IMR-90 (cell line): Measurements from ENCODE around the gene ALDH7A1. TPM values are rescaled to one million over a fixed set of nuclear protein-coding genes. Genes with fewer than 3 reads are reported as not detected.

Experiments used
- ATAC-seq: fragments of 200-7000 bp; cut with Tn5 transposase; 2 replicates; pipeline ENCODE4 v1.9.1; 2020; ENCODE audit warnings: low read depth, mild to moderate bottlenecking, moderate library complexity
- BruUV-seq: library from RNA; stranded (reverse); fragments of 400-500 nt; replicated peaks from 2 replicates; lab custom pipeline; 2021; lab: Mats Ljungman, UMichigan
- CTCF ChIA-PET: fragments of 300-600 bp; formaldehyde crosslinking; extraction: SDS; loops from one replicate; lab custom pipeline; 2021; ENCODE audit warnings: antibody characterized with exemption; lab: Yijun Ruan, JAX
- POLR2A ChIA-PET: fragments of 300-600 bp; sonication (Branson Sonifier 250); formaldehyde crosslinking; loops from one replicate; lab custom pipeline; 2022; ENCODE audit warnings: antibody characterized with exemption; ENCODE audit not compliant: unreplicated experiment; lab: Charles Lee
- DNase-seq: peaks from one replicate; pipeline ENCODE4 v3.0.0; 2013
- H2AFZ ChIP-seq: replicated peaks from 2 replicates; pipeline ENCODE3; 2013; ENCODE audit warnings: low read length, mild to moderate bottlenecking; ENCODE audit not compliant: poor library complexity
- H2AK5ac ChIP-seq: 2 replicates; pipeline ENCODE4 v1.6.1; 2013; ENCODE audit warnings: low read depth, low read length, inconsistent platforms
- H2AK9ac ChIP-seq: replicated peaks from 2 replicates; pipeline ENCODE3; 2013; ENCODE audit warnings: mild to moderate bottlenecking, low read depth, low read length, moderate library complexity; ENCODE audit not compliant: poor library complexity
- H2BK120ac ChIP-seq: 2 replicates; pipeline ENCODE4 v1.6.1; 2013; ENCODE audit warnings: low read depth, low read length, inconsistent platforms
- H2BK15ac ChIP-seq: 3 replicates; pipeline ENCODE4 v1.6.1; 2013; ENCODE audit warnings: low read depth, low read length, inconsistent platforms
- H2BK20ac ChIP-seq: 2 replicates; pipeline ENCODE4 v1.6.1; 2013; ENCODE audit warnings: low read depth, mild to moderate bottlenecking, inconsistent platforms, low read length, moderate library complexity
- H2BK5ac ChIP-seq: 2 replicates; pipeline ENCODE4 v1.6.1; 2013; ENCODE audit warnings: mild to moderate bottlenecking, low read depth, low read length, inconsistent platforms; ENCODE audit not compliant: poor library complexity, severe bottlenecking
- H3K14ac ChIP-seq: replicated peaks from 2 replicates; pipeline ENCODE4 v1.6.1; 2013; ENCODE audit warnings: low read depth, low read length, inconsistent platforms
- H3K18ac ChIP-seq: 2 replicates; pipeline ENCODE4 v1.6.1; 2013; ENCODE audit warnings: low read depth, low read length, control low read depth
- H3K23ac ChIP-seq: 2 replicates; pipeline ENCODE4 v1.6.1; 2013; ENCODE audit warnings: low read depth, low read length, inconsistent platforms
- H3K27ac ChIP-seq: 2 replicates; pipeline ENCODE4 v1.5.1; 2013; ENCODE audit warnings: mild to moderate bottlenecking, control low read depth, low read length; ENCODE audit not compliant: insufficient read depth
- H3K27me3 ChIP-seq: 2 replicates; pipeline ENCODE4 v1.6.1; 2013; ENCODE audit warnings: low read length; ENCODE audit not compliant: control insufficient read depth, insufficient read depth
- H3K36me3 ChIP-seq: 2 replicates; pipeline ENCODE4 v1.6.1; 2013; ENCODE audit warnings: low read length, mixed read lengths; ENCODE audit not compliant: control insufficient read depth, insufficient read depth
- H3K4ac ChIP-seq: 2 replicates; pipeline ENCODE4 v1.6.1; 2013; ENCODE audit warnings: low read depth, low read length, inconsistent platforms
- H3K4me1 ChIP-seq: 2 replicates; pipeline ENCODE4 v1.6.1; 2013; ENCODE audit warnings: low read length, mixed read lengths; ENCODE audit not compliant: control insufficient read depth, insufficient read depth
- H3K4me2 ChIP-seq: 2 replicates; pipeline ENCODE4 v1.6.1; 2013; ENCODE audit warnings: low read depth, mild to moderate bottlenecking, control low read depth, low read length, moderate library complexity
- H3K4me3 ChIP-seq: 2 replicates; pipeline ENCODE4 v1.5.1; 2013; ENCODE audit warnings: low read depth, mild to moderate bottlenecking, control low read depth, low read length, moderate library complexity; ENCODE audit not compliant: insufficient read depth
- H3K56ac ChIP-seq: 2 replicates; pipeline ENCODE4 v1.6.1; 2013; ENCODE audit warnings: low read length, inconsistent platforms; ENCODE audit not compliant: insufficient read depth; ENCODE audit errors: extremely low read depth
- H3K79me1 ChIP-seq, 2 experiments: 2 replicates each; pipeline ENCODE4 v1.6.1; 2013; ENCODE audit warnings: low read length in 2 of 2, inconsistent platforms in 1 of 2, low read depth in 1 of 2
- H3K9ac ChIP-seq: 2 replicates; pipeline ENCODE4 v1.6.1; 2013; ENCODE audit warnings: low read depth, low read length, control low read depth
- H3K9me1 ChIP-seq: 2 replicates; pipeline ENCODE4 v1.6.1; 2013; ENCODE audit warnings: low read length, inconsistent platforms; ENCODE audit not compliant: insufficient read depth
- H3K9me3 ChIP-seq: 2 replicates; pipeline ENCODE4 v1.6.1; 2013; ENCODE audit warnings: low read length; ENCODE audit not compliant: control insufficient read depth, insufficient read depth
- H4K20me1 ChIP-seq: 2 replicates; pipeline ENCODE4 v1.6.1; 2013; ENCODE audit warnings: low read length, inconsistent platforms; ENCODE audit not compliant: insufficient read depth
- H4K5ac ChIP-seq: 2 replicates; pipeline ENCODE4 v1.6.1; 2013; ENCODE audit warnings: mild to moderate bottlenecking, low read depth, low read length, control low read depth
- H4K8ac ChIP-seq, 2 experiments: 2 replicates each; pipeline ENCODE4 v1.6.1; 2013; ENCODE audit warnings: low read depth in 2 of 2, low read length in 2 of 2, control low read depth in 1 of 2, inconsistent platforms in 1 of 2
- H4K91ac ChIP-seq: 2 replicates; pipeline ENCODE4 v1.6.1; 2013; ENCODE audit warnings: low read depth, low read length, inconsistent platforms; ENCODE audit not compliant: insufficient read depth
- BHLHE40 ChIP-seq: fragments of 150-350 bp; IDR thresholded peaks from 2 replicates; pipeline ENCODE4 v1.6.1; 2016; ENCODE audit warnings: mild to moderate bottlenecking, low read depth, low read length
- CEBPB ChIP-seq: IDR thresholded peaks from 2 replicates; pipeline ENCODE4 v1.6.1; 2012; ENCODE audit warnings: low read depth, low read length, improper control_type of control experiment
- CHD1 ChIP-seq: IDR thresholded peaks from 2 replicates; pipeline ENCODE4 v1.6.1; 2012; ENCODE audit warnings: low read depth, low read length, improper control_type of control experiment
- FOS ChIP-seq: fragments of 150-350 bp; IDR thresholded peaks from 2 replicates; pipeline ENCODE4 v1.6.1; 2016; ENCODE audit warnings: low read depth, low read length
- MAFK ChIP-seq: IDR thresholded peaks from 2 replicates; pipeline ENCODE4 v1.6.1; 2012; ENCODE audit warnings: low read depth, low read length, improper control_type of control experiment
- MXI1 ChIP-seq: IDR thresholded peaks from 2 replicates; pipeline ENCODE4 v1.6.1; 2012; ENCODE audit warnings: low read depth, mild to moderate bottlenecking, low read length, moderate library complexity, borderline replicate concordance
- NFE2L2 ChIP-seq: fragments of 150-350 bp; IDR thresholded peaks from 2 replicates; pipeline ENCODE4 v1.6.1; 2016; ENCODE audit warnings: low read depth, mild to moderate bottlenecking, low read length
- POLR2A ChIP-seq: IDR thresholded peaks from 2 replicates; pipeline ENCODE4 v1.6.1; 2012; ENCODE audit warnings: mild to moderate bottlenecking, low read depth, low read length
- RAD21 ChIP-seq: IDR thresholded peaks from 2 replicates; pipeline ENCODE4 v1.6.1; 2012; ENCODE audit warnings: low read length, improper control_type of control experiment
- RCOR1 ChIP-seq: IDR thresholded peaks from 2 replicates; pipeline ENCODE4 v1.6.1; 2012; ENCODE audit warnings: mild to moderate bottlenecking, low read length, improper control_type of control experiment; ENCODE audit not compliant: insufficient replicate concordance
- RFX5 ChIP-seq: IDR thresholded peaks from 2 replicates; pipeline ENCODE4 v1.8.0; 2012; ENCODE audit warnings: low read depth, mild to moderate bottlenecking, low read length, moderate library complexity
- SMC3 ChIP-seq: fragments of 150-350 bp; IDR thresholded peaks from 2 replicates; pipeline ENCODE4 v1.6.1; 2016; ENCODE audit warnings: low read depth, mild to moderate bottlenecking, antibody characterized with exemption, low read length, moderate library complexity
- WGBS, 2 experiments: methylation state at CpG; one replicate each; pipeline versions ENCODE4 v1.1.5 to v1.1.7; 2013; ENCODE audit warnings: missing lambda C conversion rate in 2 of 2; ENCODE audit not compliant: insufficient read length in 1 of 2; ENCODE audit errors: extremely low coverage in 2 of 2; 5-methylcytosine and 5-hydroxymethylcytosine counted together
- dilution Hi-C: fragments of 300-500 bp; cut with HindIII; formaldehyde crosslinking; loops from one replicate; pipeline ENCODE4 v1.14.3; 2018; ENCODE audit warnings: low sequenced_read_pairs; ENCODE audit not compliant: unreplicated experiment
- in situ Hi-C: fragments of 300-500 bp; cut with MboI; formaldehyde crosslinking; loops from 3 replicates; pipeline ENCODE4 v1.14.3; 2019; ENCODE audit warnings: low sequenced_read_pairs, inconsistent platforms, mixed read lengths
- intact Hi-C: fragments of 100-400 bp; cut with micrococcal nuclease; formaldehyde crosslinking; loops from 2 replicates; pipeline ENCODE4 v1.10.0; 2022
- polyA plus RNA-seq, 3 experiments: library from polyadenylated mRNA; depleted of rRNA; stranded (reverse); fragments of >200 nt; gene quantifications; 2 replicates each; pipeline ENCODE4 v1.2.3, GENCODE V29; 2012; ENCODE audit warnings: low replicate concordance in 1 of 3
- total RNA-seq: library from RNA; depleted of rRNA; stranded (reverse); fragments of >200 nt; gene quantifications from 2 replicates; pipeline ENCODE4 v1.2.3, GENCODE V29; 2012
- TF ChIP-seq, protein P1 (sequence below): fragments of 150-350 bp; IDR thresholded peaks from 2 replicates; pipeline ENCODE4 v1.6.1; 2016; ENCODE audit warnings: low read depth, mild to moderate bottlenecking, low read length, moderate library complexity, borderline replicate concordance
- TF ChIP-seq, protein P2 (sequence below): fragments of 150-350 bp; IDR thresholded peaks from 2 replicates; pipeline ENCODE4 v1.6.1; 2017; ENCODE audit warnings: mild to moderate bottlenecking, antibody characterized with exemption, low read length, low read depth
- TF ChIP-seq, protein P3 (sequence below): conservative IDR thresholded peaks from 2 replicates; pipeline ENCODE4 v1.5.1; 2012; ENCODE audit warnings: mild to moderate bottlenecking, low read depth, low read length, improper control_type of control experiment

Gene ALDH7A1
- total and polyA plus RNA-seq, 2 of the 4 experiments (the other 2 are of a cell fraction) = 40.9 to 62.2 TPM

DNA sequence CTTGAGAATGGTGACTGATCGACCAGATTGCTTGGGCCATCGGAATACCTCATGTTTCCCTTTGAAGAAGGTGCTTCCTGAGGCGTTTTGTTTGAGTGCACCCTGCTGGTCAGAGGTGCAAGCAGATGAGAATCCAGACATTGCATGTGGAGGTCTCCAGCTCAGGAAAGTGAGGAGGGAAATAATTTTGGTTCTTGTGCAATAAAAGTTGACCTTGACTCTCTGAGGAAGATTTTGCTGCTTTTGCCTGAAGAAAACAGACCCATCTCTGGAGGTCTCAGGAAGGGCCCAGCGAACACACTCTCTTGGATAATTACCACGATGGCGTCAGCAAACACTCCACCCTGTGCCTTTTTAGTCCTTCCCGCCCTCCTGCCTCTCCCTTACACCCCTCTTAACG, 102.1 kb downstream of the ALDH7A1 start:
- no peak overlapping the region for H4K91ac ChIP-seq
- in situ Hi-C loops = no loop called here

More for the DNA sequence above, 102.1 kb downstream of the ALDH7A1 start:
- Histone ChIP-seq H4K5ac (no peak overlapping the region), H4K8ac (no peak overlapping the region), H2AK9ac (no peak overlapping the region), H2AK5ac (no peak overlapping the region), H3K14ac (no peak overlapping the region), H3K79me1 (no peaks in the 10 kb centered on the region), H3K9ac (no peak overlapping the region), H2BK15ac (no peak overlapping the region), H3K9me3 (no peaks in the 10 kb centered on the region), H3K23ac (no peak overlapping the region), H4K20me1 (no peaks in the 10 kb centered on the region), H3K4me2 (no peak overlapping the region), H3K18ac (no peak overlapping the region), H3K9me1 (0 out of 2 replicates have a peak, but pooled peaks cover 3% of the 10 kb centered on the region), H3K36me3 (peaks cover 16% of the 10 kb centered on the region), H3K27ac (no peak overlapping the region), H3K4me3 (no peak overlapping the region), H3K56ac (no peak overlapping the region), H2AFZ (no peak overlapping the region), H3K4me1 (no peaks in the 10 kb centered on the region), H2BK20ac (no peak overlapping the region), H3K27me3 (no peaks in the 10 kb centered on the region), H2BK120ac (no peak overlapping the region), H2BK5ac (no peak overlapping the region), H3K4ac (no peak overlapping the region)
- 70% methylated on average over 2 of the region's 8 CpGs; no CpG with 5 or more reads in 1 of the 2 experiments for WGBS, 2 experiments
- ATAC-seq = no peak
- POLR2A ChIA-PET = no interaction called here
- dilution Hi-C loops = no loop called here
- CTCF ChIA-PET = interaction anchor here (0.9 kb wide), 1 partner anchor 19 kb away, joined by 3 read pairs; no protein-coding TSS in a partner anchor
- intact Hi-C loops = no loop called here
- TF ChIP-seq NFE2L2 = no peak
- TF ChIP-seq CHD1 = no peak
- no peak for TF ChIP-seq RFX5
- no peak for TF ChIP-seq MAFK
- TF ChIP-seq, protein P1, sequence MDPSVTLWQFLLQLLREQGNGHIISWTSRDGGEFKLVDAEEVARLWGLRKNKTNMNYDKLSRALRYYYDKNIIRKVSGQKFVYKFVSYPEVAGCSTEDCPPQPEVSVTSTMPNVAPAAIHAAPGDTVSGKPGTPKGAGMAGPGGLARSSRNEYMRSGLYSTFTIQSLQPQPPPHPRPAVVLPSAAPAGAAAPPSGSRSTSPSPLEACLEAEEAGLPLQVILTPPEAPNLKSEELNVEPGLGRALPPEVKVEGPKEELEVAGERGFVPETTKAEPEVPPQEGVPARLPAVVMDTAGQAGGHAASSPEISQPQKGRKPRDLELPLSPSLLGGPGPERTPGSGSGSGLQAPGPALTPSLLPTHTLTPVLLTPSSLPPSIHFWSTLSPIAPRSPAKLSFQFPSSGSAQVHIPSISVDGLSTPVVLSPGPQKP = no peak
- TF ChIP-seq, protein P2, sequence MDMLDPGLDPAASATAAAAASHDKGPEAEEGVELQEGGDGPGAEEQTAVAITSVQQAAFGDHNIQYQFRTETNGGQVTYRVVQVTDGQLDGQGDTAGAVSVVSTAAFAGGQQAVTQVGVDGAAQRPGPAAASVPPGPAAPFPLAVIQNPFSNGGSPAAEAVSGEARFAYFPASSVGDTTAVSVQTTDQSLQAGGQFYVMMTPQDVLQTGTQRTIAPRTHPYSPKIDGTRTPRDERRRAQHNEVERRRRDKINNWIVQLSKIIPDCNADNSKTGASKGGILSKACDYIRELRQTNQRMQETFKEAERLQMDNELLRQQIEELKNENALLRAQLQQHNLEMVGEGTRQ = no peak
- TF ChIP-seq, protein P3, sequence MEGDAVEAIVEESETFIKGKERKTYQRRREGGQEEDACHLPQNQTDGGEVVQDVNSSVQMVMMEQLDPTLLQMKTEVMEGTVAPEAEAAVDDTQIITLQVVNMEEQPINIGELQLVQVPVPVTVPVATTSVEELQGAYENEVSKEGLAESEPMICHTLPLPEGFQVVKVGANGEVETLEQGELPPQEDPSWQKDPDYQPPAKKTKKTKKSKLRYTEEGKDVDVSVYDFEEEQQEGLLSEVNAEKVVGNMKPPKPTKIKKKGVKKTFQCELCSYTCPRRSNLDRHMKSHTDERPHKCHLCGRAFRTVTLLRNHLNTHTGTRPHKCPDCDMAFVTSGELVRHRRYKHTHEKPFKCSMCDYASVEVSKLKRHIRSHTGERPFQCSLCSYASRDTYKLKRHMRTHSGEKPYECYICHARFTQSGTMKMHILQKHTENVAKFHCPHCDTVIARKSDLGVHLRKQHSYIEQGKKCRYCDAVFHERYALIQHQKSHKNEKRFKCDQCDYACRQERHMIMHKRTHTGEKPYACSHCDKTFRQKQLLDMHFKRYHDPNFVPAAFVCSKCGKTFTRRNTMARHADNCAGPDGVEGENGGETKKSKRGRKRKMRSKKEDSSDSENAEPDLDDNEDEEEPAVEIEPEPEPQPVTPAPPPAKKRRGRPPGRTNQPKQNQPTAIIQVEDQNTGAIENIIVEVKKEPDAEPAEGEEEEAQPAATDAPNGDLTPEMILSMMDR = peak; percentile 32
- TF ChIP-seq CEBPB = 0 out of 2 replicates have a peak, but pooled peaks have one; percentile 24
- TF ChIP-seq SMC3 = no peak
- peak; percentile 26; the same call in 1 of the 2 replicates for TF ChIP-seq RAD21
- no peak for TF ChIP-seq FOS
- TF ChIP-seq POLR2A = no peak
- TF ChIP-seq MXI1 = no peak
- TF ChIP-seq BHLHE40 = no peak
- no peak for TF ChIP-seq RCOR1
- peak; percentile 40 for DNase-seq
- BruUV-seq = no TSS peak
